Activated CD8-positive, alpha-beta memory T cell treated with anti-CD3 and anti-CD28 coated beads, Interleukin-2, amount 50 U/mL, for 4 hours (primary cell): ENCODE measurements around the gene CHCHD6.

ENCODE experiments used
- DNase-seq: peaks from one replicate; pipeline ENCODE4 v3.0.0-alpha.2; 2020

CHCHD6 gene

GRCh38 chr3:126998728-126999127 lies 294.7 kb downstream of the CHCHD6 start:
- no peak for DNase-seq

GRCh38 chr3:126999383-126999782 lies 295.3 kb downstream of the CHCHD6 start:
- DNase-seq = no peak

GRCh38 chr3:127000119-127000518 lies 296.1 kb downstream of the CHCHD6 start:
- DNase-seq = no peak

- DNase-seq = no peak
These were observed 296.7 kb downstream of the CHCHD6 start for GRCh38 chr3:127000761-127001160.

GRCh38 chr3:127001486-127002194 lies 297.6 kb downstream of the CHCHD6 start:
- no peak for DNase-seq

- no peak for DNase-seq
These were observed 298.4 kb downstream of the CHCHD6 start for GRCh38 chr3:127002195-127003174.

GRCh38 chr3:127003175-127003555 lies 299.1 kb downstream of the CHCHD6 start:
- DNase-seq = no peak

GRCh38 chr3:127003601-127004280 lies 299.7 kb downstream of the CHCHD6 start:
- no peak for DNase-seq

GRCh38 chr3:127004641-127005397 lies 300.8 kb downstream of the CHCHD6 start:
- DNase-seq = no peak

GRCh38 chr3:127005864-127006500 lies 301.9 kb downstream of the CHCHD6 start:
- no peak for DNase-seq

GRCh38 chr3:127006781-127007436 lies 302.9 kb downstream of the CHCHD6 start:
- no peak for DNase-seq

GRCh38 chr3:127008236-127008635 lies 304.2 kb downstream of the CHCHD6 start:
- no peak for DNase-seq

- no peak for DNase-seq
These were observed 305.5 kb downstream of the CHCHD6 start for GRCh38 chr3:127009531-127009930.
